NCI-H345 (cell line): ENCODE measurements around the gene NDUFAF3.
"Not testable (repeated sequence)": the region's sequence is repeated elsewhere in the genome, so short reads cannot be mapped to it uniquely, and the experiment has no call there.

ENCODE experiments used
- DNase-seq: peaks from one replicate; lab custom pipeline; 2025; lab: John Stamatoyannopoulos, UW

Gene NDUFAF3

DNA sequence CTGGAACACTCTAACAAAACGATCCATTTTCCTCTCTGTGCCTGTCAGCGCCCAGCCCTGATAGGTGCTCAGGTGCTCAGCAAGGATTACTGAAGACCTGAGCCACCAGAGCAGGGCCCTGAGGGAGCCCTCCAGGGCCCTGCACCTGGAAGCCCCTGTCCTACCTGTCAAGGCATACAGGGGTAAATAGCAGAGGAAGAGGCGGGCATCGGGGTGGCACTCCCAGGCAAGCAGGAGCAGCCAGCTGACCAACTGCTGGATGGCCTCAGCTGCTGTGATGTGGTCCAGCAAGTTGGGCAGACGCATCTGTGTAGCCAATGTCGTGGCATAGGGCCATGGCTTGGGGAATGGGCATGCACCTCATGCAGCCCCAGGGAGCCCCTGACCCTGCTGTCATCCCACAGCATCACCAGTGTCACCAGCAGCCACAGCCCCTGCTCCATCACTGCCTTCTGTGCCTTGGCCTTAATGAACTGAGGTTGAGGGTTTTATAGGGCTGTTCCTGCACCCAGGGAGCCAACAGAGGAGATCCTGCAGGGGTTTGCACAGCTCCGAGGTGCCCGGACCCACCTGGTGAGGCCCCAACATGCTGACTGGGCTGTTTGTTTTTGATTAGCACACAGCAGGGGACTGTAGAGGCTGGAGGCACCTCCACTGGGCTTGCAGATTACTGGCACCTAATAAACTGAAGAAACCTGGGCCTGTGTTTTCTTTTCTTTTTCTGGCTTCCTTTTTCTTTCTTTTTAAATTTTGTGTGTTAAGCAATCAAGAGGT is 22.6 kb upstream of the NDUFAF3 start:
- DNase-seq = peak; percentile 62

DNA sequence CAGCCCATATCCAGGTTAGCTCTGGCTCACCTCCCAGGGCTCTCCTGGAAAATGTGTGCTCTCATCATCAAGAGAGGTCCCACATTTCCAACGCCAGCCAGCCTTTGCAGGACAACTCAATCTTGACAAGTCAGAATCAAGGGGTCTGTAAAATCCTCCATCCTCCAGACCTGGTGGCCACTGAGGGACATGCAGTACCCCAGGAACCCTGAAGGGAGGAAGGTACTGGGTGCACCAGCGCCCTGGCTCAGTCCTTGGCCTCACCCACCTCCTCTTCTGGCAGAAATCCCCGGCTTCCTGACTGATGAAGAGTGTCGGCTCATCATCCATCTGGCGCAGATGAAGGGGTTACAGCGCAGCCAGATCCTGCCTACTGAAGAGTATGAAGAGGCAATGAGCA is 20.8 kb upstream of the NDUFAF3 start:
- DNase-seq = no peak

GRCh38 chr3:49004352-49005302 is 17.3 kb upstream of the NDUFAF3 start:
- peak; percentile 40 for DNase-seq

- DNase-seq = no peak
These were observed 16.6 kb upstream of the NDUFAF3 start for GRCh38 chr3:49005303-49005680.

DNA sequence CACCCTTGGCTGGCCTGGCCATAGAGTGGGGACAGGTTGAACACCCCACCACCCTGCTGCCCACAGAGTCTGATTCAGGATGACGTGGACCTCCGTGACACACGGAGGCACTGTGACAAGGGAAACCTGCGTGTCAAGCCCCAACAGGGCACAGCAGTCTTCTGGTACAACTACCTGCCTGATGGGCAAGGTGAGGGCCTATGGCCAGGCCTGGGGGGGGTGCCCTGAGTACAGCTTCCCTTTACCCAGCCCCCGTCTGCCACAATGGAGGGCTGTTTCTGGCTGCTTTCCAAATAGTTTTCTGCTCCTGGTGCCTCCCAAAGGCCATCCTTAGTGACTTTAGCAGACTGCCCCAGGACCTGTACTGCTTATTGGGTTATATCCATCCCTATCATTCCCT is 15.9 kb upstream of the NDUFAF3 start:
- DNase-seq = no peak

DNA sequence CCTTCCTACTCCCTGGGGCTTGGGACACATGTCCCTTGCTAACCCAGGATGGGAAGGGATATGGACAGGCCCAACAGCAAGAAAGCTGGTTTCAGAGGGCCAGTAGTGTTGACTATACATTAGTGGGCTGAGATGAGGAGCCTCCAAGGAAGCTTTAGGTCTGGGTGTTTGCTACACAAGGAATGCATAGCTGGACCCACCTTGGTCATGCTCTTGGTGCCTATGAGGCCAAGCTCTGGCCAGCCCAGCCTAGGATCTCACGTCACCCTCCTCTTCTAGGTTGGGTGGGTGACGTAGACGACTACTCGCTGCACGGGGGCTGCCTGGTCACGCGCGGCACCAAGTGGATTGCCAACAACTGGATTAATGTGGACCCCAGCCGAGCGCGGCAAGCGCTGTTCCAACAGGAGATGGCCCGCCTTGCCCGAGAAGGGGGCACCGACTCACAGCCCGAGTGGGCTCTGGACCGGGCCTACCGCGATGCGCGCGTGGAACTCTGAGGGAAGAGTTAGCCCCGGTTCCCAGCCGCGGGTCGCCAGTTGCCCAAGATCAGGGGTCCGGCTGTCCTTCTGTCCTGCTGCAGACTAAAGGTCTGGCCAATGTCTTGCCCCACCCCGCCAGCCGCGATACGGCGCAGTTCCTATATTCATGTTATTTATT is 15.4 kb upstream of the NDUFAF3 start:
- peak; percentile 7 for DNase-seq

DNA sequence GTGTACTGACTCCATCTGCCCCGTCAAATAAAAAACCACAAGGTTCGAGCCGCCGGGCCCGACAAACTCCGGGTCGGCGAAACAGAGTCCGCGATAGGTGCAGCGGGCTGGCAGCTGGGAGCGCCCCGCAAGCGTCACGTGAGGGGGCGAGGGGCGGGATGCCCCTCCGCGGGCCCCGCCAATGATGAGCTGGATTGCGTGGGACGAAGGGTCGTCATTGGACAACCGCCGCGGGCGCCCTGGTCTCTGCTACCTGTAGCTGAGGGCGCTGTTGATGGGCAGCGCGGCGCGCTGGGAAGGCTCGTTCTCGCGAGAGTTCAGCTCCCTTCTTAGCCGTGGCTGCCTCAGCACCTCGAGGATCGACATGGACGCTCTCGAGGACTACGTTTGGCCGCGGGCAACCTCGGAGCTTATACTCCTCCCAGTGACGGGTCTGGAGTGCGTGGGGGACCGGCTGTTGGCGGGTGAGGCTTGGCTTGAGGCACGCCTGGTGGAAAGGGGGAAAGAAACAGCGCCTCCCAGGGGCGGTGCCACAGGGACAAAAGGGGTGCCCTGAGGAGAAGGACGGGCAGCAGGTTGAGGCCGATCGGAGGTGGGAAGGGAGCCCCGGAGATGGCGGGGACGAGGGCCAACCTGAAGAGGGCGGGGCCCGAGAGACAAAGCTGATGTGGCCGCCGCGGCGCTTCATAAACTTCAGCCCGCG is 14.7 kb upstream of the NDUFAF3 start, which contains the start of gene WDR6:
Gene WDR6 (plus strand): TSS at position 324 of the 703 bp plus-strand sequence. CDS start 41 bp downstream, at position 365.
- DNase-seq = peak; percentile 96

- peak; percentile 76 for DNase-seq
These were observed 14.0 kb upstream of the NDUFAF3 start for GRCh38 chr3:49007771-49008528.

GRCh38 chr3:49008627-49009026 is 13.3 kb upstream of the NDUFAF3 start:
- DNase-seq = not testable (repeated sequence)

GRCh38 chr3:49009396-49009795 is 12.5 kb upstream of the NDUFAF3 start:
- DNase-seq = no peak

DNA sequence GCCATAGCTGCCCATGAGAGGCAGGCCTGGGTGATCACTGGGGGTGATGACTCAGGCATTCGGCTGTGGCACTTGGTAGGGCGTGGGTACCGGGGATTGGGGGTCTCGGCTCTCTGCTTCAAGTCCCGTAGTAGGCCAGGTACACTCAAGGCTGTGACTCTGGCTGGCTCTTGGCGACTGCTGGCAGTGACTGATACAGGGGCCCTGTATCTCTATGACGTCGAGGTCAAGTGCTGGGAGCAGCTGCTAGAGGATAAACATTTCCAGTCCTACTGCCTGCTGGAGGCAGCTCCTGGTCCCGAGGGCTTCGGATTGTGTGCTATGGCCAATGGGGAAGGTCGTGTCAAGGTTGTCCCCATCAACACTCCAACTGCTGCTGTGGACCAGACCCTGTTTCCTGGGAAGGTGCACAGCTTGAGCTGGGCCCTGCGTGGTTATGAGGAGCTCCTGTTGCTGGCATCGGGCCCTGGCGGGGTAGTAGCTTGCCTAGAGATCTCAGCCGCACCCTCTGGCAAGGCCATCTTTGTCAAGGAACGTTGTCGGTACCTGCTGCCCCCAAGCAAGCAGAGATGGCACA is 9.4 kb upstream of the NDUFAF3 start:
- no peak for DNase-seq

DNA sequence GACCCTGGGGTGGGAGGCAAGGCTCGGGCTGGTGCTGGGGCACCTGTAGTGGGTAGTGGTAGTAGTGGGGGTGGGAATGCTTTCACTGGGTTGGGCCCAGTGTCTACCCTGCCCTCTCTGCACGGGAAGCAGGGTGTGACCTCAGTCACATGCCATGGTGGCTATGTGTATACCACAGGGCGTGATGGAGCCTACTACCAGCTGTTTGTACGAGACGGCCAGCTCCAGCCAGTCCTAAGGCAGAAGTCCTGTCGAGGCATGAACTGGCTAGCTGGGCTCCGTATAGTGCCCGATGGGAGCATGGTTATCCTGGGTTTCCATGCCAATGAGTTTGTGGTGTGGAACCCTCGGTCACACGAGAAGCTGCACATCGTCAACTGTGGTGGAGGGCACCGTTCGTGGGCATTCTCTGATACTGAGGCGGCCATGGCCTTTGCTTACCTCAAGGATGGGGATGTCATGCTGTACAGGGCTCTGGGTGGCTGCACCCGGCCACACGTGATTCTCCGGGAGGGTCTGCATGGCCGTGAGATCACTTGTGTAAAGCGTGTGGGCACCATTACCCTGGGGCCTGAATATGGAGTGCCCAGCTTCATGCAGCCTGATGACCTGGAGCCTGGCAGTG is 8.7 kb upstream of the NDUFAF3 start:
- DNase-seq = no peak

DNA sequence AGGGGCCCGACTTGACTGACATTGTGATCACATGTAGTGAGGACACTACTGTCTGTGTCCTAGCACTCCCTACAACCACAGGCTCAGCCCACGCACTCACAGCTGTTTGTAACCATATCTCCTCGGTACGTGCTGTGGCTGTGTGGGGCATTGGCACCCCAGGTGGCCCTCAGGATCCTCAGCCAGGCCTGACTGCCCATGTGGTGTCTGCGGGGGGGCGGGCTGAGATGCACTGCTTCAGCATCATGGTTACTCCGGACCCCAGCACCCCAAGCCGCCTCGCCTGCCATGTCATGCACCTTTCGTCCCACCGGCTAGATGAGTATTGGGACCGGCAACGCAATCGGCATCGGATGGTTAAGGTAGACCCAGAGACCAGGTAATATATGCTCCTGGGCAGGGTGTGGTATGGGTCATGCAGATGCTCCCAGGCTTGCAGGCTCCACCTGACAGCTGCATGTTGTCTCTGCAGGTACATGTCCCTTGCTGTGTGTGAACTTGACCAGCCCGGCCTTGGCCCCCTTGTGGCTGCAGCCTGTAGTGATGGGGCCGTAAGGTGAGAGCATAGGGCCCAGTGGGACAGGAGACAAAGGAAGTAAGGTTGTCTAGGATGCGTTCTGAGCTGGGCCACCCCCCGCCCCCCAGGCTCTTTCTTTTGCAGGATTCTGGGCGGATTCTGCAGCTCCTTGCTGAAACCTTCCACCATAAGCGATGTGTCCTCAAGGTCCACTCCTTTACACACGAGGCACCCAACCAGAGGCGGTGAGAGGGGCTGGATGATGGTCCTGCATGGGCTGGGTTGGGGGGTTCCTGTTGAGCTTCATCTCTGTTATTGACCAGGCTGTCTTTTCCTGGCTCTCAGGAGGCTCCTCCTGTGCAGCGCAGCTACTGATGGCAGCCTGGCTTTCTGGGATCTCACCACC is 7.9 kb upstream of the NDUFAF3 start:
- DNase-seq = peak; percentile 21

GRCh38 chr3:49015072-49015471 is 6.8 kb upstream of the NDUFAF3 start:
- no peak for DNase-seq

DNA sequence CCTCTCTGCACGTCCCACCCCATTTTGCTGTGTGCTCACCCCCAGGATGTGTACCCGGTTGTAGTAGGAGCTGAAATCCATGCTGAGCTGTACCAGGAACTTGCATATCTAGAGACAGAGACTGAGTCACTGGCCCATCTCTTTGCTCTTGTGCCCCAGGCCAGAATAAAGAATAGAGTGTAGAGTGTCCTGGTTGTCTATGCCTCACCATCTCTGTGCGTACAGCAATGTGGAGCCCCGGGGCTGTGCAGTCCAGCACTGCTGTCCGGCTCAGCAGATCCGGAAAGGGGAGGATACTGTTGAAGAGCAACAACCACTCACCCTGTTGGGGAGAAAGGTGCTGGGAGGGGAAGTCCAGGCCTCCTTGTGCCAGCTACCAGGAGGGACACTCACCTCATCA is 6.2 kb upstream of the NDUFAF3 start:
- no peak for DNase-seq

- no peak for DNase-seq
These were observed 5.3 kb upstream of the NDUFAF3 start for GRCh38 chr3:49016414-49017228.

DNA sequence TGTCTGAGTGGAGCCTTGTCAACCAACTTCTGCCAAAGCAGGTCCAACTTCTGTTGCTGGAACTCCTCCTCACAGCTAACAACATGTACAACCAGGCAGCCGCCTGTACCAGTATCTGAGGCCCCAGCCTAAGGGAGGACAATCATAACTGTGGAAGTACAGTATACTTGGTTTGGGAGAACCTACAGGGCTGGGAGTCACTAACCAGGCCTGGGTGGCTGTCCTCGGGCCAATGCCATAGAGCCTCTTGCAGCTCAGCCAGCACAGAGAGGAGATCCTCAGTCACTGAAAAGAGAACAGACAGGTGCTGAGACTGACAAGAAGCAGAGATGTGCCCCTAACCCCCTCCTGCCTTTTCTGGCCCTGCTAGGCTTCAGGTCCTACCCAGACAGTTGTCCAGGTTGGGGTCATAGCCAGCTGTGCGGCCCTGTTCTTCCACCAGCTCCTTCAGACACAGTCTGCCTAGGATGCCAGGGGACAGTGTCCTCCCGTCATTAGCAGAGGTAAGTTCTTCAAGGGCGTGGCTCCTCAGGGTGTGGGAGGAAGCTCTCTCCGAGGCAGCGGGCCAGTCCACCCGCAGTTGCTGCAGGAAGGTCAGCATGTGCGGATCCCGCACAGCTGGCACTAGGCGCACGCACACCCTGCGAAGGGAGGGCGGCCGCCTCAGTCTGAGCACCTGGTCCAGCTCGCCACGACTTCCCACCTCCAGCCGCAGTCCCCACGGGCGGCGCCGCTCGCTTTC is 4.5 kb upstream of the NDUFAF3 start:
- peak; percentile 44 for DNase-seq
